ENCODE results near the gene SPDYA. TPM values are rescaled to one million over a fixed set of nuclear protein-coding genes. Genes with fewer than 3 reads are reported as not detected.

SPDYA gene
- total RNA-seq, 1 donor from 2014 or later: 0.92 TPM

DNA sequence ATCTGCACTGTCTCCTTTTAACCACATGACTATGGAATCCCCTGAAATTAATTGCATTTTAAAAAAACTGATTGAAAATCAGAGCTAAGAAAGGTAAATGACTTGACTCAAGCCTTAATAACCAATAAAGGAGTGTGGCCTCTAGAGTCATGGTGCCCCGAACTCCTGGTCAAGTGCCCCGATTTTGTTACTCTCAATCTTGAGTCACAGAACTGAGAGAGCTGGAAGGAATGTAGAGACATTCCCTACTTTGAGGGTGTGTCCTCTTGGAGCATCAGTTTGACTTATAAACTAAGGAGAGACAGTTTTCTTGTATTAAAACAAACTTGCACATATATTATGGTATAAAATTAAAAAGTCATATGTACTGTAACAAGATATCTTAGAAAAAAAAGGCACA, 86.3 kb downstream of the SPDYA start:
- intact Hi-C loops (cut with DNase I): loop anchor here (10.0 kb wide), 3 partner anchors 142 to 332 kb away; partner anchors contain the start of gene PPP1CB

GRCh38 chr2:28898048-28898447, 87.4 kb downstream of the SPDYA start:
- intact Hi-C loops (cut with DNase I): loop anchor here (10.0 kb wide), 3 partner anchors 143 to 333 kb away; partner anchors contain the start of gene PPP1CB
- DNase-seq (ENCODE audit: low spot score): no peak

More for the DNA sequence above, 86.3 kb downstream of the SPDYA start:
- DNase-seq (ENCODE audit: low spot score): no peak

Other genes starting within 250 kb of the SPDYA start
- gene PPP1CB, start 59.0 kb upstream of the SPDYA start, total RNA-seq: 491 TPM
- gene TRMT61B, start 59.5 kb downstream of the SPDYA start, total RNA-seq: 18.2 TPM
- 25.9 TPM for gene WDR43, start 83.8 kb downstream of the SPDYA start, total RNA-seq
- 0.48 TPM for gene TOGARAM2, start 170.5 kb downstream of the SPDYA start, total RNA-seq